ENCODE data around the gene CEP85L. TPM values are rescaled to one million over a fixed set of nuclear protein-coding genes. Genes with fewer than 3 reads are reported as not detected.

CEP85L gene
- total and polyA plus RNA-seq, 10 of the 15 experiments (the other 5 are each of a cell fraction or from before 2014, with no cell fraction given): 1.8 to 10.9 (median 7.1) TPM

GRCh38 chr6:118660218-118660569 is 8.8 kb upstream of the CEP85L start:
- intact Hi-C loops (cut with micrococcal nuclease; ENCODE audit: unreplicated experiment): no loop called here
- H3K9ac ChIP-seq (ENCODE audit: control insufficient read depth, insufficient read depth, low read length): no peak overlapping the region
- no peaks in the 10 kb centered on the region for H3K36me3 ChIP-seq (ENCODE audit: control insufficient read depth in 2 of 2, insufficient read depth in 2 of 2, low read length in 1 of 2)
- no peak overlapping the region for H3K4me3 ChIP-seq
- H3K4me2 ChIP-seq (ENCODE audit: control insufficient read depth, insufficient read depth): no peak overlapping the region
- TF ChIP-seq EP300 (IDR thresholded peaks at IDR 0.05; ENCODE audit: borderline replicate concordance in 1 of 2, control insufficient read depth in 1 of 2, low read depth in 2 of 2, low read length in 2 of 2): no peak
- TF ChIP-seq STAT1 (conservative IDR thresholded peaks at IDR 0.05): no peak
- no peak for TF ChIP-seq RAD21 (IDR thresholded peaks at IDR 0.05; ENCODE audit: insufficient read depth, low read depth, low read length)
- TF ChIP-seq CBX3 (IDR thresholded peaks at IDR 0.05; ENCODE audit: borderline replicate concordance, low read depth): no peak
- TF ChIP-seq EED (IDR thresholded peaks at IDR 0.05; ENCODE audit: low read depth): no peak
- no peak for TF ChIP-seq PKNOX1 (IDR thresholded peaks at IDR 0.05)
- no peak for TF ChIP-seq FOXM1 (IDR thresholded peaks at IDR 0.05; ENCODE audit: low read depth, low read length)
- TF ChIP-seq NR2C2 (IDR thresholded peaks at IDR 0.05; ENCODE audit: borderline replicate concordance, control insufficient read depth, insufficient read length, low read depth): no peak
- no peak for TF ChIP-seq USF1 (IDR thresholded peaks at IDR 0.05; ENCODE audit: borderline replicate concordance, extremely low read length, insufficient read depth, low read depth, low read length)
- TF ChIP-seq JUND (IDR thresholded peaks at IDR 0.05; ENCODE audit: low read depth, low read length): no peak
- TF ChIP-seq BRCA1 (IDR thresholded peaks at IDR 0.05; ENCODE audit: low read depth, low read length): no peak
- DNase-seq (ENCODE audit: low read depth, low spot score) (no peak), FAIRE-seq (no peak), ATAC-seq (no peak)
- ChIA-PET SMC1A (ENCODE audit: uncharacterized antibody, unreplicated experiment) (interaction anchor here (1.1 kb wide), 1 partner anchor 95 kb away, joined by 4 read pairs; no protein-coding TSS in a partner anchor), POLR2A (interaction anchor here (1.2 kb wide), 1 partner anchor 9 kb away, joined by 3 read pairs; the partner anchor contains the start of gene CEP85L), RAD21 (ENCODE audit: unreplicated experiment) (interaction anchor here (1.0 to 1.9 kb wide), 2 partner anchors 16 to 45 kb away, joined by 3 to 5 read pairs; no protein-coding TSS in a partner anchor), CTCF (interaction anchor here (1.1 to 1.3 kb wide), 2 partner anchors 13 to 35 kb away, joined by 3 read pairs; no protein-coding TSS in a partner anchor)
- peaks cover 3% of the 10 kb centered on the region; the same call in 1 of the 2 replicates for H3K4me1 ChIP-seq (ENCODE audit: control insufficient read depth, insufficient read depth, low read length)
- no peaks in the 10 kb centered on the region for H3K9me3 ChIP-seq (replicated peaks; ENCODE audit: control insufficient read depth, insufficient read depth, low read length)
- in situ Hi-C loops (cut with MboI): no loop called here
- no peaks in the 10 kb centered on the region for H3K79me2 ChIP-seq (ENCODE audit: control insufficient read depth, insufficient read depth, low read length)
- H3K27ac ChIP-seq (ENCODE audit: control insufficient read depth, insufficient read depth): no peak overlapping the region
- H2AFZ ChIP-seq (ENCODE audit: control insufficient read depth, low read depth, low read length): no peak overlapping the region
- H3K27me3 ChIP-seq (replicated peaks in 1 of 2; ENCODE audit: control insufficient read depth in 2 of 2, insufficient read depth in 2 of 2, low read length in 1 of 2): no peaks in the 10 kb centered on the region
- no peaks in the 10 kb centered on the region for H4K20me1 ChIP-seq (ENCODE audit: control insufficient read depth, insufficient read depth)
- BruUV-seq (replicated peaks): no TSS peak

Data from GM12878 (cell line).